IPS-NIHi7 (cell line): ENCODE results near the gene RAB26.
"Not testable (repeated sequence)": the region's sequence is repeated elsewhere in the genome, so short reads cannot be mapped to it uniquely, and the experiment has no call there.

Experiments used
- DNase-seq: peaks from one replicate; pipeline ENCODE4 v3.0.0; 2012; ENCODE audit warnings: mixed read lengths; ENCODE audit errors: extremely low spot score

Gene RAB26, protein sequence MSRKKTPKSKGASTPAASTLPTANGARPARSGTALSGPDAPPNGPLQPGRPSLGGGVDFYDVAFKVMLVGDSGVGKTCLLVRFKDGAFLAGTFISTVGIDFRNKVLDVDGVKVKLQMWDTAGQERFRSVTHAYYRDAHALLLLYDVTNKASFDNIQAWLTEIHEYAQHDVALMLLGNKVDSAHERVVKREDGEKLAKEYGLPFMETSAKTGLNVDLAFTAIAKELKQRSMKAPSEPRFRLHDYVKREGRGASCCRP

DNA sequence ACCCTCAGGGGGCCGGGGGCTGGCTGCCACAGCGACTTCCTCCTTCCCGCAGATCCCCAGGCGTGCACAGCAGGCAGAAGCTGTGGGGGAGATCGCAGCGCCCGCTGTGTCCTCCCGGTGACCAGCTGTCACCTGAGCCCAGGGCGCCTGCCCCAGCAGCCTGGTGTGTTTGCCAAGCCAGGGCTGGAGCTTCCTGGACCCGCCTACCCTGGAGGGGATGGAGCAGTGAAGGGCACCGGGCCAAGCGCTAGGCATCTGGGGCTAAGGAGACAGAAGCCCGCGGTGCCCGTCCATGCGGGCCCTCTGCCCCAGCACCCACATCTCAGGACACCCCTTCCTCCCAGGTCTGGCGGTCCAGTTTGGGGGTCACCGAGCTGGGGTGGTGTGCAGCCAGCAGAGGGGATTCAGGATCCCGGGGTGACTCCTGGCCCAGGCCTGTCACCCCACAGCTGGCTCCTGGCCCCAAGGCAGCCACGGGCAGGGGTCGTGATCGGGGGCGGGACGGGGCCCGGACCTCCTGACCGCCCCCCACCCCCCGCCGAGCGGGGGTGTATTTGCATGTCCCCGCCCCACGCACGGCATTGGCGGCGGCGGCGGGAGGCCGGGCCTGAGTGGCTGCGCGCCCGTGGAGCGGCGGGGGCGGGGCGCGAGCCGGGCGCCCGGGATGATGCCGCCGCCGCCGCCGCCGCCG lies at the start of gene RAB26:
Gene RAB26 (plus strand): TSS at position 645 of the 691 bp plus-strand sequence. CDS start 159 bp downstream, outside the sequence.
- peak; percentile 67 for DNase-seq

DNA sequence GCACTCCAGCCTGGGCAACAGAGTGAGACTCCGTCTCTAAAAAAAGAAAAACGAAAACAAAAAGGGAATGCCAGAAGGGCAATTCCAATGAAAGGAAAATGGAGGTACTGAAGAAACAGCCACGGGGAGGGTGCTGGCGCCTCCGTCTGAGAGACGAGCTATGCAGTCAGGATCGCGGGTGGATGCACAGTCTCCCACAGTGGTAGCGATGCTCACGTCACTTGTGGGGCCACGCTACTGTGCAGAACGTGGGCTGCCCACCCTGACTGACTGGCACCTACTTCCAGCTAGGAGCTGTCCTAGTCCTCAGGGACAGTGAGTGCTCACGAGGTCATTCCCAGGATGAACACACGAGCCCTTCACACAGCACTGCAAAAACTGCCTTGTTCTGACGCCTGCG lies 46.8 kb upstream of the RAB26 start:
- not testable (repeated sequence) for DNase-seq

DNA sequence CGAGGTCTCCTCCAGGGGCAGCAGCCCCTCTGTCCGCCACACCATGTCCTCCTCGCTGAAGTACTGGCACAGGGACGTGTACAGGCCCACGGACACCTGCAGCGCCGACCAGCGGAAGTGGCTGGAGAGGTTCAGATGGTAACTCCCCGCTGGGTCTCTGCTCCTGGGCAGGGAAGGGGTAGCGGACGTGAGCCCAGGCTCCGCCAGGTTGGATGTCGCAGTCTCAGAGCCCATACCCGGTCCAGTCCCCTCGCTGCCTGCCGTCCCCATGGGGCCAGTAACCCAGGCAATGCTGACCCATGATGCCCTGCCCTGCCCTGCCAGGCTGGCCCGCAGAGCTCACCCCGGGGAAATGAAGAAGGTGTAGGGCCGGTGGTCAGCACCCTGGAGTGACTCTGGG lies 46.0 kb upstream of the RAB26 start:
- no peak for DNase-seq

DNA sequence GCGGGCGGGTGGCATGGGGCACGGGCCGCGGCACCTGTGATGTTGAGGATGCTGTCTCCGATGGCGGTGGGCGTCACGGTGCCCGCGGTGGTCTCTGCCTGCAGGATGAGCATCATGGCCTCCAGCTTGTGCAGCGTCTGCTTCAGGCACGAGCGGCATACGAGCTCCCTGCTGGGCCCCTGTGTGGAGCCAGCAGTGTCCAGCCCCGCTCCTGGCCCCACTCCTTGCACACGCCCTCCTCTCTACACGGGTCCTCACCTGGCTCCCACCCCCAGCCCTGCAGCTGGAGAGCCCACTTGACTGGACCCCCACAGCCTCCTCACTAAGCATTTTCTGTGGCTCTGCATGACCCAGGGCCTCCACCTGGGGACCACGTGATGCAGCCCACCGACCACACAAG lies 44.0 kb upstream of the RAB26 start:
- DNase-seq = not testable (repeated sequence)

DNA sequence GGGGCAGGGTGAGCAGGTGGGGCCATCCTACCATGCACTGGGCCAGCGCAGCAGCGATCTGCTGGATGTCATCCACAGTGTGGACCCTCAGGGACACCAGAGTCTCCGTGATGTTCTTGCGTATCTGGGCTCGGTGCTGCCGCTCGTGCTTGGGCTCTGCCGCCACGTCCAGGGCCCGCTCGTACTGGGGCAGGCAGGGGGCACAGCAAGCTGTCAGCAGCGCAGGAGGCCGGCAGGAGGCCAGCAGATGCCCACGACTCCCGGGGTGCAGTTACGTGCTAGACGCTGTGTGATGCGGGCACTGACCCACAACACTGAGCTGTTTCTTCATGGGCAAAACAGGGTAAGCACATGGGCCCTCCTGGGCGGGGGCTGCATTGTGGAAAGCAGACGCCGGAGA lies 43.1 kb upstream of the RAB26 start:
- not testable (repeated sequence) for DNase-seq

DNA sequence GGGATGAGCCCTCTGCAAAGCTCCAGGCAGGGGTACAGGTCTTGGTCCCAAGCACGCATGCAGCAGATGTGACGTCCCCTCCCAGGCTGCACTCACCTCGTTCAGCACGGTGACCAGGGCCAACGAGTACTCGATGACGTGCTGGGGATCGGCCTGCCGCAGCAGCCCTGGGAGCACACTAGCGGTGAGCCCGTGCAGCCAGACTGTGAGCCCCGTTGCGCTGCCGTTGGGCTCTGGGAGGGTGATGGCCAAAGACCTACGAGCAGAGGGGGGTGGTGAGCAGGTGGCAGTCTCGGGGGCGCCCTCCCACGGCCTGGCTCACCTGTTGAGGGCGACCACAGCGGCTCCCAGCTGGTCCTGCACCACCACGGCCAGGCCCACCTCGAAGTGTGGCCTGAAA lies 42.7 kb upstream of the RAB26 start:
- DNase-seq = not testable (repeated sequence)

DNA sequence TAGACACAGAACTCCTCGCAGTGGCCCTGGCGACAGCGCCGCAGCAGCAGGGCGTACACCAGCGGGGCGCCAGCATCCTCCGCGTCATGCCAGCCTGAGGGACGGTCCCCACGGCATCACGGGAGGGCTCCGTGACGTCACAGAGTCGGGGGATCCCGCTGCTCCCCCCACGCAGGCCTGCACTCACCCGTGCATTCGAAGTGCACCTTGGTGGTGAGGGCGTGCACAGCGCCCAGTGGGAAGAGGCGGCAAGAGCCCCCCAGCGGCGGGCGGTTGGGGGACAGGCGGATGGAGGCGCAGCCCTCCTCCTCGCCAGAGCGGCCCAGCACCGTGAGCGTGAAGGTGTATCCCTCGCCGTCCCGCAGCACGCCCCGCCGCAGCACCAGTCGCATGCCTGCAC lies 42.2 kb upstream of the RAB26 start:
- not testable (repeated sequence) for DNase-seq

DNA sequence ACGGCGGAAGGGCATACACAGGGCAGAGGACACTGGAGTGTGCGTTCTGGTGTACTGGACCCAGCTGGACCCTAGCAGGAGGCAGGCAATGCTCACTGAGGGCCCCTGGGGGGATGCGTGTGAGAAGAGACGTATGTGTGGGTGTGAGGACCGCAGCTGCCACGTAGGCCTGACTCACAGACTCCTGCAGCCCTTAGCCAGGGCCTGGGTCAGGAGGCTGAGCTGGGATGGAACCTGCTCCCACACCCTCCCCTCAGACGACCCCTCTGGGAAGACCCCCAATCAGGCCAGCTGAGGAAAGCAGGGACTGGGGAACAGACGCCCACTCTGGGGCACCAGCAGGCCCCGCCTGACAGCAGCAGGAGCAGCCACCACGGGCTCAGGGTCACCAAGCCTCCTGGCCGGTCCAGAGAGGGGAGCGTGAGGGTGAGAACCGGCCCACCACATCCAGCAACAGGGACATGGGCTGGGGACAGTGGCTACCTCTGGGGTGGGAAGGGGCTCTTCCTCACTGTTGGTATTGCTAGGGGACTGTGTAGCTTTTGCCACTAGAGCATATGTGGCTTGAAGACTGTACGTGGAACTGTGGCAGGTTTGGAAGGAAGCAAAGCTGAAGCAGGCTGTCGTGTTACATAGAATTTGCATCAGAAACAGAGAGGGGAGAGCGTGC lies 41.2 kb upstream of the RAB26 start:
- DNase-seq = not testable (repeated sequence)

DNA sequence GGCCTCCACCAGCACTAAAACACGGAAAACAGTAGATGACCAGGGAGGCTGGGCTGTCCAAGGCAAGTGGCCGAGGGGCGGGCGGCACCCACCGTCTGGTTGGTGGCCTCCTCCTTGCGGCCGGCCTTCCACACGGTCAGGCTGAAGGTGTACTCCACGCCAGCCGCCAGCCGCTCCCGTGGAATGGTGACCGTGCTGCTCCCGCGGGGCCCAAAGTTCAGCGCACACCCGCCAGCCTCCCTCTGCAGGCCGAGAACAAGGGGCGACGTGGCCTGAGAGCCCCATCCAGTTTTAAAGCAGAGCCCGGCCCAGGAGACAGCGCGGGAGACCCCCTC lies 40.7 kb upstream of the RAB26 start:
- DNase-seq = not testable (repeated sequence)

DNA sequence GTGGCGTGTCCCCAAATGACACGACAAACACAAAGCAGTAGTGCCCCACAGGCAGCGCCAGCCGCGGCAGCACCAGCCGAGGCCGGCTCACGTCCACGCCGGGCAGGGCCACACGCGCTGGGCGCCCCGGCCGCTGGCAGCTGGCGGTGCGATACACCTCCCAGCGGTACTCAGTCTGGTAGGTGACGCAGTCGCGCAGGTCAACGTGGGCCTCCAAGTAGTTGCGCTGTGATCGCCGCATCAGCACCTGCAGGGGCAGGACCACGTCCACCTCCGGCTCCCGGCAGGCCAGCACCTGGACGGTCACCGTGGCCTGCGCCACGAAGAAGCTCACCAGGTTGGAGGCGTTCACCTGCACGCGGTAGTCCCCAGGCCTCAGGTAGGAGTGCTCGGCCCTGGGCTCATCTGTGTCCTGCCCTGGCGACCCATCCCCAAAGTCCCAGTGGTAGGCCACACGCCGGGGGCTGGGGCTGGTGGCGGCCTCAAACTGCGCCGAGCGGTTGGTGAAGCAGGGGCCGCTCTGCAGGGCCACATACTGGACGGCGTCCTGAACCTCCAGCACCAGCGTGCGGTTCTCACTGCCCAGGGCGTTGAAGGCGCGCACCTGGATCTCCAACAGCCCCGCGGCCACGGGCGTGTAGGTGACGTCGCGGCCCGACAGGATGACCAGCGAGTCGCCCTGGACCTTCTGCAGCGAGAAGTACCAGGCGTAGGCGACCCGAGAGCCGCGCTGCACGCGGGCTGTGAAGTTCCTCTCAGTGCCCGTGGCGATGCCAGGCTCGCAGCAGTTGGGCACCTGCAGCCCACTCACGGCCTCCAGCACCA lies 39.8 kb upstream of the RAB26 start:
- DNase-seq = not testable (repeated sequence)

DNA sequence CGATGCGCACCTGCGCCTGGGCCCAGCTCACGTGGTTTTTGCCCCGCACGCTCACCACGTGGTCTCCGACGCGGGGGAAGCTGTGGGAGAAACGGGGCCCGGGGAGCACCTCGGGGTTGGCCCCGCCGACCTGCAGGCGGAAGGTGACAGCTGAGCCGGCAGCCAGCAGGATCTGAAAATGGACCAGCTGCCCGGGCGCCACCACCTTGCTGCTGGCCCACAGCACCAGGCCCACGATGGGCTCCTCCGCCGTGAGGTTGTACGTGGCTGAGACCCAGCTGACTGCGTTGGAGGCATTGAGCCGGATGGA lies 39.2 kb upstream of the RAB26 start:
- DNase-seq = not testable (repeated sequence)

DNA sequence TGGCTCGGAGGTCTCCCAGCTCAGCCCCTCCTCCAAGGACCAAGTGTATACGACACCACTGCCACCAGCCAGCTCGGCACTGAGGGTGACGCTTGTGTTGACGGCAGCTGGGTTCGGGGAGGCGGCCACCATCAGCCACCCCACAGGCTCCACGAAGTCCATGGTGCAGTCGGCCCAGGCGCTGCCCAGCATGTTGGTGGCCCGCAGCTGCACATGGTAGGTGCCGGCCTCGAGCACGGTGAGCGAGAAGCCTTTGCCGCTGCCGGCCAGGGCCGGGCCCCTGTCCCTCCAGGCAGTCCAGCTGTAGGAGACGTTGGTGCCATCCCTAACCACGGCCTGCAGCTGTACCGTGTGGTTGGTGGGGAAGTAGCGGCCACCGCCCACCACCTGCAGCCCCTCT lies 38.6 kb upstream of the RAB26 start:
- DNase-seq = not testable (repeated sequence)

DNA sequence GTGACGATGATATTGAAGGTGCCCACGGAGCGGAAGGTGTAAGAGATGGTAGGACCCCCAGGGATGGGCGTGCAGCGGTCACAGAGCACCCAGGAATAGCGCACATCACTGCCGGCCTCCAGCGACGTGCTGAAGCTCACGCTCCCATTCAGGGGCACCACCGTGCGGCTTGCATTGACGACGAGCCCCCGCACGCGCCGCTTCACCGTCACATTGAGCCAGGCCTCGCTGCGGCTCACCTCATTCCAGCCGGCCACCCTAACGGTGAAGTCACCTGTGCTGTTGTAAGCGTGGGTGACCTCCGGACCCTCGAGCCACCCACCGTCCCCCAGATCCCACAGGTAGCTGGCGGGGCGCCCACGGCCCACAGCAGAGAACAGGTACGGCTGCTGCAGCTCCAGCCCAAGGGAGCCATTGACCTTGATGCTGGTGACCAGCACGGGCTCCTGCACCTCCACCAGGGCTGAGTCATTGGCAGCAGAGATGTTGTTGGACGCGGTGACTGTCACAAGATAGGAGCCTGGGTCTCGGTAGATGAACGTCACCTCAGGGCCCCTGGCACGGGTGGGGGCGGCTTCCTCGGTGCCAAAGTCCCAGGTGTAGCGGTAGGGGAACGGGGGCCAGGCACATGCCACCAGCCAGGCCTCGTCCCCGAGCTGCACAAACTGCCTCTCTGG lies 38.0 kb upstream of the RAB26 start:
- DNase-seq = not testable (repeated sequence)

DNA sequence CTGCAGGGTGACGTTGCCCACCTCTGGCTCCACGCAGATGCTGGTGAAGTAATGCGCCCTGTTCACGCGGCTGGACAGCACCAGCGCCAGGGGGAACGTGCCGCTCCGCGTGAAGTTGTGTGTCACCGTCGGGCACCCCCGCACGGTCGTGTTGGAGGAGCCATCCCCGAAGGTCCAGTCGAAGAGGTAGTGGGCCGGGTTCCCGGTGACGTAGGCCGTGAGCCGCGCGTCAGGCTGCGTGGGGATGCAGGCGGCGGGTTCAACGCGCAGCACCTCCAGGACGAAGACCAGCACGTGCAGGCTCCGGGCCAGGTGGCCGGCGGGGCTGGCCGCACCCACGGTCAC lies 37.4 kb upstream of the RAB26 start:
- DNase-seq = not testable (repeated sequence)

DNA sequence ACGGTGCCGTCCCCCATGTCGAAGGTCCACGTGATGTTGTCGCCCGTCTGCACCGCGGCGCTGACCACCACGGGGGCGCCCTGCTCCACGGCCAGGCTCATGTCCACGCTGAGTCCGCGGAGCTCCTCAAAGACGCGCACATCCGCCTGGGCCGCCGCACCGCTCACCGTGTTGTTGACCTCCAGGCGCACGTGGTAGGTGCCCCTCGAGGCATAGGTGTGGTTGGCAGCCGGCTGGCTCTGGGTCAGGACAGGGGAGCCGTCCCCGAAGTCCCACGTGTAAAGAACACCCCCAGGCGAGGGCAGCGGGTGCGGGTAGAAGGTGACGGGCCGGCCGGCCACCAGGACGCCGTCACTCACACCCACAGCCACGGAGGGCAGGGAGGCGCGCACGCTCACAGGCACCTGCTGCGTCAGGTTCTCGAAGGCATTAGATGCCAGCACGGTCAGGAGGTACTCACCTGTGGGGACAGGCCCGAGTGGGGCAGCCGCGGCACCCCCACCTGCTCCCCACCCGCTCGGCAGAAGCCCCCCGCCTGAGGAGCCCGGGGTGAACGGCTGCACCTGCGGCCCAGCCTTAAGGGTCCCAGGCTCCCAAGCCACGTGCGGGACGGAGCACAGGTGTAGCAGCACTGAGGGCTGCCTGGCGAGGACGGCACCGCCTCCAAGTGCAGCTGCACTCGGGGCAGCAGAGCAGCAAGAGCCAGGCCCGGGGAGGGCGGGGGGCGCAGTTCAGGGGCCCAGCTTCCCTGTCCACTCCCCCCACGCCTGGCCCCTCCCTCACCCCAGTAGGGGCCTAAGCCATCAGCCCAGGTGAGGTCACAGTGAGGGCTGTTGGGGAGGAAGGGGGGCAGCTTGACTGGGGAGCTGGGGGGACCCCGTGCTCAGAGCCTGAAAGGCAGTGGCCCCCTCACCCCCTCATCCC lies 36.8 kb upstream of the RAB26 start:
- not testable (repeated sequence) for DNase-seq

DNA sequence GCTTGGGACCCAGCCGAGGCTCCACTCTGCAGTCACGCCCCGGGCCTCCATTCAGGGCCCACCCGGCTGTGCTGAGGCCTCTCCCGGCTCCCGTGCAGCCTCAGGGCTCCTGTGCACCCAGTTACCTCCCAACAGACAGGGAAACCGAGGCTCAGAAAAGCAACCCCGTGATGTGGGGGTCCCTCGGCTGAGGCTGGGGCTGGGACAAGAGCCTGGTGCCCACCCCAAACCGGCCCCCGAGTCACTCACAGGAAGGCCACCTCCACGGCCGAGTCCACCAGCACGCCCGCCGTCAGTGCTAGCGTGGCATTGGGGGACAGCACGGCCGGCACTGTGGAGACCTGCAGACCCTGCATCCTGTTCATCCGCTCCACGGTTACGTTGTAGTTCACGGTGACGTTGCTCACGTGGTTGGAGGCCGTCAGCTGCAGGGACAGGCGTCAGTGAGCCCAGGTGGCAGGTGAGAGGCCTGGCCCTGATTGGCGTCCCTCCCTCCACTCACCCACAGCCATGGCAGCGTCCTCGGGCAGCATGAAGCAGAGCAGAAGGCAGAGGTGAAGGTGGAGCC lies 35.8 kb upstream of the RAB26 start:
- DNase-seq = not testable (repeated sequence)

DNA sequence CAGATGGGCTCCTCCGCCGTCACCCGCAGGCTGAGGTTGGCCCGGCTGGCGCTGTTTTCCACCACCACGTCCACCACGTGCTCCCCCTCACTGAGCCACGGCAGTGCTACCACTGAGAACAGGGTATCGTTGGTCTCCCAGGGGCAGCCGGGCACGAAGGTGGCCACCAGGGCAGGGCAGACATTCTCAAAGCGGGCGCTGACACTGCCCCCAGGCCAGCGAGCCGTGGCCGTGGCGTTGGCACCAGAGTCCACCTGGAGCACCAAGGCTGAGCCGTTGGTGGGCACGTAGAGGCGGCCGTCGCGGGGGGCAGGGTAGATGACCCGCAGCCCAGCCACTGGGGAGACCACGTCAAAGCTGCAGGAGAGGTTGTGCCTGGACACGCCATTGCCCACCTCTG lies 34.2 kb upstream of the RAB26 start:
- not testable (repeated sequence) for DNase-seq

DNA sequence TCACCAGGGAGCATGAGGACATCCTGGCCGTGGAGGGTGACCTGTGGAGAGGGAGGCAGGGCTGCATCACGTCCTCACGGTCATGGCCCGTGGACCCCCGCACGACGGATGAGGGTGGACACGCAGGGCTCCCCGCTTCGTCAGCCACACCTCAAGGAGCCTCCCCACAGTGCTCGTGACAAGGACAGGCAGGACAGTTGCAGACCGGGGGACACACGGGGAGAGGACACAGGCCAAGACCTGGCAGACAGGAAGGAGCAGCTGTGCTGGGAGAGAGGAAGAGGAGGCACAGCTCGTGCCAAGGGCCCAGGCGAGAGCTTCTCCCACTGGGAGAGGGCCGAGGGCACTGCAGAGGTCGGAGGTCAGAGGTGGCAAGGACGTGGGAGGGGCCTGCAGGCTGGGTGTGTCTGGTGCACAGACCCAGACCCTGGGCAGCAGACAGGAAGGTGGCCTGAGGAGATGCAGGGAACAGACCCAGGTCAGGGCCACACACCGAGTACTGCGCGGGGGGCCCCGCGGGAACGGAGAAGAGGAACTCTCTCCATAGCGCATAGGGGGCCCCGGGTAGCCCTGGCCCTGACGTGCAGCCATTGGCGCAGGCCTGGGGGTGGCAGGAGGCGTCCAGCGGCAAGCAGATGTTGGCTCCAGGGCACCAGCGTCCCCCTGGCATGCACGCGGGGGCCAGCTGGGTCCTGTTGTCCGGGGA lies 33.4 kb upstream of the RAB26 start:
- DNase-seq = not testable (repeated sequence)

DNA sequence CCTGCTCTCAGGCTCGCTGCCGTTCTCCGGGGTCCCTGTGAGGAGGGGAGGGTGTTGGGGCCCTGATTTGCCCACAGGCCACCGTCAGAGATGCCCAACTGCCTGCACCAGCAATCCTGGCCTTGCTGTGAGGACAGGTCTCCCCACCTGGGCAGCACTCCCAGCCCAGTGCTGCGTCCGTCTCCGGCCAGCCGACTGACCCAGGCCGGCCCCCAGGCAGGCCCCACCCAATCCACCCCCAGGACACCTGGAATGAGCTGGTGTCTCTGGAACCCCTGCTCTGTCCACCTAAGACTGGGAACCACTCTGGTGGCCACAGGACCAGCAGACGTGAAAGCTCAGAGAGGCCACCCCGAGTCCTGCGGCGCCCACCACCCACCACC lies 32.8 kb upstream of the RAB26 start:
- no peak for DNase-seq

DNA sequence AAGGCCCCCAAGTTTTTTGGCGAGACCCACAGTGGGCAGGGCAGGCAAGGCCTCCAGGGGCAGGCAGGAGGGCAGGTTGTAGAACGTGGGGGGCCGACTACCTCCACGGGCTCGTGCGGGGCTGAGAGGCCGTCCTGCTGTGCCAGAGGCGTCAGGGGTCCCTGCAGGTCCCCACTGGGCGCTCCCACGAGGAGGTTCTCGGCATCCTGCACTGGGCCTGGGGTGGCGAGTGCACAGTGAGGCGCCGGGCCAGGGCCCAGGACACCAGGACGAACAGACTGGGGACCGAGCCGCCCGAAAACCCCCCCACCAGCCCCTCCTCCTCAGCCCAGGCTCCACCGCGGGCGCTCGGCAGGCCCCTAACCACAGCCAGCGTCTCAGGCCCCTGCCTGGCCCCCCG lies 32.0 kb upstream of the RAB26 start:
- DNase-seq = not testable (repeated sequence)
